ENCODE measurements around the gene P2RY14.

DNA sequence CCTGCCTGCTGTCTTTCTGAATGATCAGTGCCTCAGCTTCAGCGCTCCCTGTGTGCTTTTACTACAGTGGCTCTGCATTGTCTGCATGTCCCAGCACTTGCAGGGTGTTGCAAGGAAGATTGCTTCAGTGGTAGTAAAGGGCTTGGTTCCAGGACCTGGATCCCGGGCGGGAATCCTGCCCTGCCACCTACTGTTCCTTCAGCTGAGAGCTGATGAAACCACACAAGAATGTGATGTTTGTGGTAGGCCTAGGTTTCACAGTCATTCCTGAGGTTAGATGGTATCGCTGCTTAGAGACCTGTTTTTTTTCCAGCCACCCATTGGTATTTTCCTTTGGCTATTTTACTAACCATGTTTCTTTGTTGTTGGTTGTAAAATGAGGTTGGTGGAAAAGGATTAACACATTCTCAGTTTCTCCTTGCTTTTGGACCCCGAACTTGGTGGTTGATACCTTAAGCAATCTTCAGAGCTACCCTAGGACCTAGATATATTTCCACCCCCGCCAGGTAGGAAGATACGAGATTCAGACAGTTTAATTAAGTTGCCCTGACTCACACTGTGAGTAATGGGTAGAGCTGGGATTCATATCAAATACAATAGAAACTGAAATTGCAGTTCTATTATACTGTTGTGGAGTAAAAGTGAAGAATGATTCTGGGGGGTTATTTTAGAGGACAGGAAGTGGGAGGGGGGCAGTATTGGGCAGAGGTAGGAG is 26.9 kb upstream of the P2RY14 start:
- TF ChIP-seq, protein P1, sequence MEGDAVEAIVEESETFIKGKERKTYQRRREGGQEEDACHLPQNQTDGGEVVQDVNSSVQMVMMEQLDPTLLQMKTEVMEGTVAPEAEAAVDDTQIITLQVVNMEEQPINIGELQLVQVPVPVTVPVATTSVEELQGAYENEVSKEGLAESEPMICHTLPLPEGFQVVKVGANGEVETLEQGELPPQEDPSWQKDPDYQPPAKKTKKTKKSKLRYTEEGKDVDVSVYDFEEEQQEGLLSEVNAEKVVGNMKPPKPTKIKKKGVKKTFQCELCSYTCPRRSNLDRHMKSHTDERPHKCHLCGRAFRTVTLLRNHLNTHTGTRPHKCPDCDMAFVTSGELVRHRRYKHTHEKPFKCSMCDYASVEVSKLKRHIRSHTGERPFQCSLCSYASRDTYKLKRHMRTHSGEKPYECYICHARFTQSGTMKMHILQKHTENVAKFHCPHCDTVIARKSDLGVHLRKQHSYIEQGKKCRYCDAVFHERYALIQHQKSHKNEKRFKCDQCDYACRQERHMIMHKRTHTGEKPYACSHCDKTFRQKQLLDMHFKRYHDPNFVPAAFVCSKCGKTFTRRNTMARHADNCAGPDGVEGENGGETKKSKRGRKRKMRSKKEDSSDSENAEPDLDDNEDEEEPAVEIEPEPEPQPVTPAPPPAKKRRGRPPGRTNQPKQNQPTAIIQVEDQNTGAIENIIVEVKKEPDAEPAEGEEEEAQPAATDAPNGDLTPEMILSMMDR (IDR thresholded peaks at IDR 0.05) = no peak
- TF ChIP-seq POLR2A (IDR thresholded peaks at IDR 0.05) = no peak

Measured in transverse colon (tissue), 3 donors.